ENCODE measurements around the gene HIVEP1. TPM values are rescaled to one million over a fixed set of nuclear protein-coding genes. Genes with fewer than 3 reads are reported as not detected.

Gene HIVEP1
- total RNA-seq, 1 donor, result 18.8 TPM

- H3K9me3 ChIP-seq (ENCODE audit: low read depth, low read length), result no peaks in the 10 kb centered on the region
- no peak overlapping the region for H3K4me3 ChIP-seq (ENCODE audit: insufficient read depth, low read length)
- no peak for TF ChIP-seq CTCF (IDR thresholded peaks at IDR 0.05; ENCODE audit: extremely low read depth, low read depth, low read length)
- peaks cover 8% of the 10 kb centered on the region for H4K20me1 ChIP-seq (ENCODE audit: insufficient read depth, low read length)
- H3K4me2 ChIP-seq (ENCODE audit: insufficient read depth, low read length), result no peak overlapping the region
- peaks cover 26% of the 10 kb centered on the region for H3K4me1 ChIP-seq (ENCODE audit: insufficient read depth, low read length)
- peaks cover 59% of the 10 kb centered on the region for H3K79me2 ChIP-seq (ENCODE audit: insufficient read depth, low read length)
- no peaks in the 10 kb centered on the region for H3K27me3 ChIP-seq (ENCODE audit: insufficient read depth, low read length)
- H3K27ac ChIP-seq (ENCODE audit: low read depth, low read length), result no peak overlapping the region
- peaks cover 3% of the 10 kb centered on the region for H3K36me3 ChIP-seq (ENCODE audit: insufficient read depth, low read length)
- H2AFZ ChIP-seq (ENCODE audit: low read length), result no peak overlapping the region
- DNase-seq (ENCODE audit: insufficient read length, low spot score, missing footprints), result no peak
Observed at GRCh38 chr6:12026833-12027232, 14.7 kb downstream of the HIVEP1 start.

GRCh38 chr6:12028213-12028612 is 16.1 kb downstream of the HIVEP1 start:
- Histone ChIP-seq H2AFZ (ENCODE audit: low read length) (no peak overlapping the region), H3K4me1 (ENCODE audit: insufficient read depth, low read length) (peaks cover 26% of the 10 kb centered on the region), H3K36me3 (ENCODE audit: insufficient read depth, low read length) (no peaks in the 10 kb centered on the region), H4K20me1 (ENCODE audit: insufficient read depth, low read length) (peaks cover 8% of the 10 kb centered on the region), H3K4me2 (ENCODE audit: insufficient read depth, low read length) (no peak overlapping the region), H3K79me2 (ENCODE audit: insufficient read depth, low read length) (peaks cover 57% of the 10 kb centered on the region), H3K27ac (ENCODE audit: low read depth, low read length) (no peak overlapping the region), H3K27me3 (ENCODE audit: insufficient read depth, low read length) (no peaks in the 10 kb centered on the region), H3K4me3 (ENCODE audit: insufficient read depth, low read length) (no peak overlapping the region), H3K9me3 (ENCODE audit: low read depth, low read length) (no peaks in the 10 kb centered on the region)
- TF ChIP-seq CTCF (IDR thresholded peaks at IDR 0.05; ENCODE audit: extremely low read depth, low read depth, low read length), result no peak
- DNase-seq (ENCODE audit: insufficient read length, low spot score, missing footprints), result no peak

- peaks cover 70% of the 10 kb centered on the region for H3K79me2 ChIP-seq (ENCODE audit: insufficient read depth, low read length)
- no peaks in the 10 kb centered on the region for H3K27me3 ChIP-seq (ENCODE audit: insufficient read depth, low read length)
- DNase-seq (ENCODE audit: insufficient read length, low spot score, missing footprints), result no peak
- no peak overlapping the region for H2AFZ ChIP-seq (ENCODE audit: low read length)
- no peak overlapping the region for H3K27ac ChIP-seq (ENCODE audit: low read depth, low read length)
- peaks cover 19% of the 10 kb centered on the region for H3K4me1 ChIP-seq (ENCODE audit: insufficient read depth, low read length)
- no peaks in the 10 kb centered on the region for H3K9me3 ChIP-seq (ENCODE audit: low read depth, low read length)
- H3K4me2 ChIP-seq (ENCODE audit: insufficient read depth, low read length), result no peak overlapping the region
- no peaks in the 10 kb centered on the region for H3K36me3 ChIP-seq (ENCODE audit: insufficient read depth, low read length)
- peaks cover 8% of the 10 kb centered on the region for H4K20me1 ChIP-seq (ENCODE audit: insufficient read depth, low read length)
- no peak for TF ChIP-seq CTCF (IDR thresholded peaks at IDR 0.05; ENCODE audit: extremely low read depth, low read depth, low read length)
- no peak overlapping the region for H3K4me3 ChIP-seq (ENCODE audit: insufficient read depth, low read length)
Observed at GRCh38 chr6:12029979-12030737, 18.0 kb downstream of the HIVEP1 start.

- Histone ChIP-seq H2AFZ (ENCODE audit: low read length) (no peak overlapping the region), H3K9me3 (ENCODE audit: low read depth, low read length) (no peaks in the 10 kb centered on the region), H3K4me2 (ENCODE audit: insufficient read depth, low read length) (no peak overlapping the region), H3K27ac (ENCODE audit: low read depth, low read length) (no peak overlapping the region), H3K27me3 (ENCODE audit: insufficient read depth, low read length) (no peaks in the 10 kb centered on the region), H3K79me2 (ENCODE audit: insufficient read depth, low read length) (peaks cover 65% of the 10 kb centered on the region), H3K4me1 (ENCODE audit: insufficient read depth, low read length) (peaks cover 11% of the 10 kb centered on the region), H4K20me1 (ENCODE audit: insufficient read depth, low read length) (peaks cover 8% of the 10 kb centered on the region), H3K36me3 (ENCODE audit: insufficient read depth, low read length) (no peaks in the 10 kb centered on the region), H3K4me3 (ENCODE audit: insufficient read depth, low read length) (no peak overlapping the region)
- DNase-seq (ENCODE audit: insufficient read length, low spot score, missing footprints), result peak; percentile 5
- no peak for TF ChIP-seq CTCF (IDR thresholded peaks at IDR 0.05; ENCODE audit: extremely low read depth, low read depth, low read length)
Observed at GRCh38 chr6:12030993-12031550, 19.0 kb downstream of the HIVEP1 start.
